NCI-H510A (cell line): ENCODE results near the gene SLC32A1.

Experiments
- DNase-seq: peaks from one replicate; lab custom pipeline; 2025; lab: John Stamatoyannopoulos, UW

The SLC32A1 gene, protein sequence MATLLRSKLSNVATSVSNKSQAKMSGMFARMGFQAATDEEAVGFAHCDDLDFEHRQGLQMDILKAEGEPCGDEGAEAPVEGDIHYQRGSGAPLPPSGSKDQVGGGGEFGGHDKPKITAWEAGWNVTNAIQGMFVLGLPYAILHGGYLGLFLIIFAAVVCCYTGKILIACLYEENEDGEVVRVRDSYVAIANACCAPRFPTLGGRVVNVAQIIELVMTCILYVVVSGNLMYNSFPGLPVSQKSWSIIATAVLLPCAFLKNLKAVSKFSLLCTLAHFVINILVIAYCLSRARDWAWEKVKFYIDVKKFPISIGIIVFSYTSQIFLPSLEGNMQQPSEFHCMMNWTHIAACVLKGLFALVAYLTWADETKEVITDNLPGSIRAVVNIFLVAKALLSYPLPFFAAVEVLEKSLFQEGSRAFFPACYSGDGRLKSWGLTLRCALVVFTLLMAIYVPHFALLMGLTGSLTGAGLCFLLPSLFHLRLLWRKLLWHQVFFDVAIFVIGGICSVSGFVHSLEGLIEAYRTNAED

DNA sequence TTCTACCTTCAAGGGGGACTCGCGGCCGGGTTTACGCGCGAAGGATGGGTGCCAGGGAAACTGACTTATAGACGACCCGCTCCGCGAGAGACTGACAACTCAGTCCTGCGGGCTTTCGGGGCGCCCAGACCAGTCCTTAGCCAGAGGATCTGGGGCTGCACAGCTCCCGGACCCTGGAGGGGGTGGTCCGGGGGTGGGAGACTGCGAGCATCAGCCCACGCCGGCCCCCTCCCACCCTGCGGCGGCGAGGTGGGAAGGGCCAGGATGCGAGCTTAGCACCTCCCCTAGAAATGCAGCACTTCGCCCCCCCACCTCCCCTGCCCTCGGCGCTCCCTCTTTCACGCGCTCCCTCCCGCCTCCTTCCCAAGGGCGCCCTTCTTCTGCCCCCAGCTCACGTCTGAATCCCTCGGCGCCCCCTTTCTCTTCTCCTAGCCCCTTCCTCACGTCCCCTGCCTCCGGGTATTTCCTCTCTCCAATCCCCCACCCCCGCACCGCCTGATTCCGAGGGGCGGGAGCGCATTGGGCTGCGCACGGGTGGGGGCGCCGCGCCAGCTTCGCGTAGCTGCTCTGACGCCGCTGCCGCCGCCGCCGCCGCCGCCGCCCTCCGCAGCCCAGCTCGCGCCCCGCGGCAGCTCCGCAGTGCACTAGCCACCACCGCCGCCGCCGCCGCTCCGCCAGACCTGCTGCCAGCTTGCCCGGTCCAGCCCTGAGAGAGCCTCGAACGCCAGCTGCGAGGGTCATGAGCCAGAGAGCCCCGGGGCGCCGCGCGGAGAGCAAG, at the start of gene SLC32A1:
TSS of gene SLC32A1 (plus strand) at position 639 of the 778 bp plus-strand sequence. CDS start 239 bp downstream, outside the sequence.
- no peak for DNase-seq

DNA sequence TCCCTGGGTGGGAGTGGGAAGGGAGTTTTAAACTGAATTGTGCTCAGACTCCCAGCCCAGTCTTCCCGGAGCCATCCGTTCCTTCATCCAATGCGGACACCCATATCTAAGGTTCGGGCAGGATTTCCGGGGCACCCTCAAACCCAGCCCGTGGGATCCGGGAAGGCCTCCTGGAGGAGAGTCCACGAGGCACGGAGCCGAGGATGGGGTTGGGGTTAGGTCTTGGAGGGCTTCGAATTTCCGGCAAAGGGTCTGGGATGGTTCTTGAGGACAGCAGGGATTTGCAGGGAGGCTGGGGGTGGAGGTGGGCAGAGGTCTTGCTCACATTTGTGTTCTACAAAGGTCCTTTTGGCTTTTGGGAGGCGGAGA, 49.5 kb upstream of the SLC32A1 start:
- DNase-seq = no peak

DNA sequence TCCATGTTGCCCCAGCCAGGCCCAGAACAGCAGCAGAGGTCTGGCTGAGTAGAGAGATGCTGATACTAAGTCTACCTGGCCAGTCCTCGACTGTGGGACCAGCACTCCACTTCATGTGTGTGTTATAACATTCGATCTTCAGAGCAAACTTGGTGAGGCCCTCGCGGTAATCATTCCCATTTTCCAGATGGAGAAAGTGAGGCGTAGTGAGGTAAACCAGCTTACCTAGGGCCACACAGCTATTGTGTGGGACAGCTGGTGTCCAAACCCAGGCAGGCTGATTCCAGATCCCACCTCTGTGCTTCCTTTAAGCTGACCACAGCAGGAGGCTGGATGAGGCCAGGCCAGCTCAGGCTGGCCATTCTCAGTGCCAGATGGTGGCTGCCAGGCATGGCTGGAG, 47.7 kb upstream of the SLC32A1 start:
- DNase-seq = no peak

DNA sequence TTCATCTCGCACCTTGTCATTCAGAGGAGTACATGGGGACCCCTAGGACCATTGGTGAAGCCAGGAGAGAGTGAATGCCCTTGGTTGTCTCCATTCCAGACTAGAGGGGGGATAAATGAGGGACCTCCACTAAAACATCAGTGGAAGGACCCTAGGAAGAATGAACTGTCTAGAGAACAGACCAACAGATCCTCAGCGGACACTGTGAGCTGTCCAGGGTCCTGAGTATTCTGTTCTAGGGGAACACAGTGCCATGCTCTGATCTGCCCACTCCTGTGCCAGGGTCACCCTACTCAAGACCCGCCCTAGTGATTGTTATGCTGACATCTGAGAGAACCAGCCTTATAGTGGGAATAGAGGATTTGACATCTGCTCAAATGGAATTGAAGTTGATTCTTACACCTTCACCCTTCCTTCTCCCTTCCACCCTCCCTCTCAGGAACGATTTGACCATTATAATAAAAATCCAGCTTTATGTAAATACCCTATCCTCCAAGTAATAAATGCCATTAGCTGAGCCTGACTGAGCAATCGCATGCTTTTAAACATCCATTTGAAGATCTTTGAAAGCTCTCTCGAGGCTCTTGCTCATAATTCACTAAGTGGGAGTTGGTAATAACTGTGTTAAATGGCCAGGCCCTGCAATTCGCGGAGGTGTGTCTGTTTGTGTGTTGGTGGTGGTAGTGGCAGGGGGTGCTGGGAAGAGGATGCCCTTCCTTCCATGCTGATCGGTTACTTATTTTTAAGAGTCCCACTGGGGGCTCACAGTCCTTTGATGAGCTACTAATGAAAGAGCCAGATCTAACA, 43.6 kb upstream of the SLC32A1 start:
- DNase-seq = no peak

DNA sequence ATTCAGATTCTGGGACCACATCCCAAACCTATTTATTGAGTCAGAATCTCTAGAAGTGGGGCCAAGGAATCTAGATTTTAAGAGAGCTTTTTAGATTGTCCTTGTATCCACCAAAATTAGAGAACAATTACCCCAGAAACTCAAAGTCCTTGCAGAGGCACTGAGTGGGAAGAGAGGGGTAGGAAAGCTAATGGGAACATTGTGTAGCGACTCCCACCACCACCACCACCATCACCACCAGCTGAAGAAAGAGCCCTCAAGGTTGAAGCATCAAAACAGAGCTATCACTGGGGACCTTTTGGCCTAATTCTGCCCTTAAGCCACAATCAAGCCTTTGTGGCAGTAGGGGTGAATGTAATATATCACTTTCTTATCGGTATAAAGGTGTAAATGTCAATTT, 39.0 kb upstream of the SLC32A1 start:
- no peak for DNase-seq

DNA sequence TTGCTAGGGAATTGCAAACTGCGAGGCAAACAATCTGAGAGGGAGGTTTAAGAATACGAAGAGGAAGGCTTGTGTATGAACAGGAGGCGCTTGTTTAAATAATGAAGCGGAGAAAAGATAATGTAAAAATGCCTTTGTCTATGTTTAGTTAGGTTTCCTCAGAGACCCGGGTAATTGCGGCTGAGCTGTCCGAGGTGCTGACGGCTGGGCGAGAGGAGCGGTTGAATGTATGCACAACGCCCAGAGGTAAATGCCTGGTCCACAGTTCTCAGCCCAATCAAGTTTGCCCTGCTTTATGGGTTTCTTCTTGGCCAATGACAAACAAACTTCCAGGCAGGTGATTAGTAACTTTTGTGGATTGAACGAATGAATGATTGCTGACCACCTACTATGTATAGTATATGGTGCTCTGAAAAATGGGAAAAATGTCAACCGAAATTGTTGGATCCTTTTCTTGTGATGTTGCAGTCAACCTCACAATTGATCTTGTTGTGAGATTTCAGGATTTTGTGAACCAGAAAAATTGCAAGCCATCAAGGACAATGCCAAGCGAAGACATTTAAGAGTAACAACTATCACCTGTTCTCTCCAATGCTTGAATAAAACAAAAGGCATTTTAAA, 38.3 kb upstream of the SLC32A1 start:
- DNase-seq = no peak

DNA sequence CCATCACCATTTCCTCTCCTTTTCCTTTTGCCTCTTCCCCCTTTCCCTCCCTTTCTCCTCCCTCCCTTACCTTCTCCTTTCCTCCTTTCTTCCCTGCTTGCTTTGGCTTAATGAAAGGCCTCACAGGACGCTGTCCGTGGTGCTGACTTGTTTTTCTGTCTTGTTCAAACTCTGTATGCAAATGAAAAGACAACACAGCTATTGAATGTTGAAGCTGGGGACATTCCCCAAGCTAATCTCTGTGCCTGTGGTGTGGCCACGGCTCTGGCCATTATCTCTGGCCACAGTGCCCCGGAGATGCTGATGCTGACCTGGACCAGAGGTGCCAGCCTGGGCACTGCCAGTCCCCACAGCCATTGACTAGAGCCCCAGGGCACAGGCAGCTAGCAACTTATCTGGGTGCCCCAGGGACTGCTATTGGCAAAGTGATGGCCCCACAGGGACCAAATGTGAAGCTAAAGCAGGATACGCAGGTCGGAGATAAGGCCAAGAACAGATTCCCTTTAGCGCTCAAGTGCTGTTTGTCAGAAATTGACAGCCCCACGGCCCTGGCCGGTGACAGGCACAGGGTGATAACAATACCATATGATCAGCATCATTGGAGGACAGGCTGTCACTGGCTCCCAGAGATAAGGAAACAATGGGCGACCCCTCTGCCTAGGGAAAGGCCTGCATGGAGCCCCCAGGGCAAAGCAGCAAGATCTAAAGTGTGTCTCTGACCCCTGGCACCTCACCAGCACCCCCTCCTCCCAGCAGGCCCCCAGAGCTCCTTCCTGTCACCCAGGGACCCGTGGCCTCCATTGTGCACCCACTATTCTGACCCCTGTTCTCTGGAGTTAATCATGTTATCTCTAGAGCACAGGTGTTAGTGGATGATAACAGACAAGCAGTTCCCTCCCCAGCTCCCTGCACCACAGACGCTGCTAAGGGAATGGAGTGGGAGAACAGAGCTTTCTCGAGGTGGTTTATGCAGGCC, 31.6 kb upstream of the SLC32A1 start:
- DNase-seq = no peak

DNA sequence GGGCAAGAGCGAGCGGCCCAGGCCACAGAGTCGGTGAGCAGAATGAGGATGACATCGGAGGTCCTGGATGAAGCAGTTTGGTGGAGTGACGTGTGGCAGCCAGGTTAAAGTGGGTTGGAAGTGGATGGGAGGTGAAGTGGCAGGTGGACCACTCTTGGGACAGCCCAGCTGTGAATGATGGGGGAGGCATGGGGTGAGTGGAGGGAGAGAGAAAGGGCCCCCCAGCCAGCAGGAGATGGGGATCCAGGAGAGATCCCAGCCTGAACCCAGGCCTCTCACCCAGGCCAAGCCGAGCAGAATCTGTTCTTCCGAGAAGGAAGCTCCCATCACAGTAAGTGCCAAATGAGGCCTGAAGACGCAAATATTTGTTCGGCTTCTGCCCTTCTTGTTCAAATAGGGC, 27.0 kb upstream of the SLC32A1 start:
- DNase-seq = no peak

DNA sequence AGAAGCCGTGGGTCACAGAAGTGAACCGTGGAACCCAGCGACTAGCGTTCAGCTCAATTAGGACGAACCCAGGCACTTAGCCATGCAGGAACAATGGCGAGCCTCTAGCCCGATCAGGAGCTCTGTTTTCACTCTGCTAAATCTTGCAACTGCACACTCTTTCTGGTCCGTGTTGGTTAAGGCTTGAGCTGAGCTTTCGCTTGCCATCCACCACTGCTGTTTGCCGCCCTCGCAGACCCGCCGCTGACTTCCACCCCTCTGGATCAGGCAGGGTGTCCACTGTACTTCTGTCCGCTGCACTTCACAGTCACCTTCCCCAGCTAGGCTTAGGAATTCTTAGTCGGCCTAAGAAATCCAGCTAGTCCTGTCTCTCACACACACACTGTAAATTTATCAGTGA, 25.7 kb upstream of the SLC32A1 start:
- DNase-seq = no peak

DNA sequence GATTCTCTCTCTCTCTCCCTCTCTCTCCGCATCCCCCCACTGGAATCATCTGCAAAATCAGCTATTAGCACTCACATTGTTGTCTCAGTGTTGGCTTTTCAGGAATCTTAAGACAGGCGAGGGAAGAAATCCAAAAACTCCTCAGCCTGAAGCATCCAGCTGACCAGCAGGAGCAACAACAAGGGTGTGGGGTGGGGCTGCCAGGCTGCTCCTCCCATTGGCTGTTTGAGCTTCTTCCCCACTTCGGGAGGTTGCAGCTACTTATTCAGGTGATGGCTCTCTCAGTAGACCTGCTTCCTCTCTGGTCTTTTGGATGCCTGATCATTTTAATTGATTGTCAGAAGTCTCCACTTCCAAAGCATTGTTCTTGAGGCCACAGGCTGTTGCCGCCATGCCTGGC, 24.1 kb upstream of the SLC32A1 start:
- no peak for DNase-seq

DNA sequence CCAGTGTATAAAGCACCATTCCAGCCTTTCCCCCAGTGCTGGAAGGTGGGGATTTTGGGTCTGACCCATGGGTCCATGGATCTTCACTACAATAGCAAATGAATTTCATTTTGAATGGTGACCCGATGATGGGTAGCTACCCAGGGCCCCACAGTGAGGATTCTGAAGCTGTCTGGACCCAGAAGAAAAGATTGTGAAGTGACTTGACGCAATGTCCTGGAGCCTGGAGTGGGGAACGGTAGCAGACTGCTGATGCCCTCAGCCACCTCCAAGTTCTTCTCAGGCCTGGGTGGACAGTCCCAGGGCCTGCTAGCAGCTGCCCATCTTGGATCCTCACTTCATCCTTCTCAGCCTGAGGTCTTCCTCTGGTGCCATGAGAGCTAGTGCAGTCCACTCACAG, 23.4 kb upstream of the SLC32A1 start:
- DNase-seq = no peak

DNA sequence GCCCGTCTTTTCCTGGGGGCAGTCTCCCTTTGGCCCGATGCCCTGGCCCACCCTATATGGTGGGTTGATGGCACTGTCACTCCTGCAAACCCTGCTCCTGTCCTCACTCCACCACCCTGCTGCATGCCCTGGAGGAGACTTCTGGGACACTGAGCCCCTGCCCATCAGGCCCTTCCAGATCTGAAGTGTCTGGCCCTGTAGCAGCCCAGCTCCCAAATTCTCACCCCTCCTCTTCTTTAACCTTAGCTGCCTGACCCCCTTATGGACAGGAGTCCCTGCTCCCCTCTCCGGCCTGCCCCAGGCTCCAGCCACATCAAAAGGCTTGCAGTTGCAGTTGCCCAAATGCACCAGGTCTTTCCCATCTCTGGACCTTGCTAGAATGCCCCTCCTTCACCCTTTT, 20.8 kb upstream of the SLC32A1 start:
- DNase-seq = no peak

DNA sequence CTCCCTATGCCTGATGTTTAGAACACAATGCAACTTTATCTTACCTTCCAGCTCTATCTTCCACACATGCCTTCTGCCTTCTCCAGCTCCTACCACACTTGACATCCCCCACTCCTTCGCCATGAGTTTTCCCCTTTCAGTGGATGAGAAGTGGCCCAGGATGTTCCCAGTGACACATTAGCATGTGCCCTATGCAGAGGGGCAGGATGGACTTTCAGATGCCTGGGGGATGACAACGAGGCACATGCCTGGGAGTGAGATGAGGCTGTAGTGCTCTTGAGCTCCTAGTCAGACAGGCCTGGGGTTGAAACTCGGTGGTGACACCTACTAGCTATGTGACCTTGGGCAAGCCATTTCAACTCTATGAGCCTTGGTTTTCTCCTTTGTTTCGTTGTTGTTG, 20.1 kb upstream of the SLC32A1 start:
- DNase-seq = no peak

DNA sequence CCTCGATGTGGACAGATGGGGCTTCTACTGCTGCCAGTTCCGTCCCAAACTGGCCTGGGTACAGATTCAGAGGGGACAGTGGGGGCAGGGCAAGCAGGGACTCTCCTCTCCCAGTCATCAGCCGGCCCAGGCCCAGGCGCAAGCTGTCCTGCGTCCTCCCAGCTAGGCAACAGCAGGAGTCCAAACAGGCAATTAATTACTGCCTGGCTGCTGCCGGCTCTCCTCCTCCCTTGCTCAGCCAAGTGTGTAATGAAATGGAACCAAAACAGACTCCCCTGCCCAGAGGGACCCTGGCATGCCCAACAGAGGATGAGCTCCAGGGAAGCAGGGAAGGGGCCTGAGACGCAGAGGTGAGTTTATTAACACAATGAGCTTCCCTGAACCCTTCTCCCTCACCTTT, 17.8 kb upstream of the SLC32A1 start:
- DNase-seq = no peak

DNA sequence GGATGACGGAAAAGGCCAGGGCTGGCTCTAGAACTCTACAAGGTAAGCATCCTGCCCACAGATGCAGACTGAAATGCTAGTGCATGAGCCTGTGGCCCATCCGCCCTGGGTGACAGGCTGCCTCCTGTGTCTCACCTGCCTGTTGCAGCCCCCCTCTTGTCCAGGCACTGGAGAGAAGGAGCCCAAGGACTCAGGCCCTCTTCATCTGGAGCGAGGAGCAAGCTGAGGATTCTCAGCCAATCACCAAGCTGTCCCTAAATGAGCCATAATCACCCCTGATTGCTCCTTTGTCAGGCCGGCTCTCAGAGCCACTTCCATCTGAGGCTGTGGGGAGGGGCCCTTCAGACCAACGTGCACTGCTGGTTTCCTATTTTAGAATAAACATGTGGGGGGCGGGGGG, 10.0 kb upstream of the SLC32A1 start:
- no peak for DNase-seq

DNA sequence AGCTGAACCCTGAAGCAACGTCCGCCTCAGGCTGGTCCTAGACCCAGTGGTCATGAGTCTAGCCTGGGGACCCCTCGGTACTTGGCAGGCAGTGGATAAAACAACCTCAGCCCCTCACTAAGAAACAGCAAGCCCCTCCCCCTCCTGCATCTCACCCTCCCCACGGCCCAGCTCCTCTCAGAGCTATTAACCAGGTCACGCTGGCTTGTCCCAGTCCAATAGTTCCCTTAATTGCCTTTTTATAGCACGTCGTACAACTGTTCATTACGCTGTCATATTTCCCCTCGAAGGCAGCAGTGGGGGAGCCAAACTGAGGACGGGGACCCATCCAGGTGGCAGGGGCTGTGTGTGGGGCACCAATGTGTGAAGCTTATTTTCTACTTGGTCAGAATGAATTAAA, 8.6 kb upstream of the SLC32A1 start:
- DNase-seq = no peak

DNA sequence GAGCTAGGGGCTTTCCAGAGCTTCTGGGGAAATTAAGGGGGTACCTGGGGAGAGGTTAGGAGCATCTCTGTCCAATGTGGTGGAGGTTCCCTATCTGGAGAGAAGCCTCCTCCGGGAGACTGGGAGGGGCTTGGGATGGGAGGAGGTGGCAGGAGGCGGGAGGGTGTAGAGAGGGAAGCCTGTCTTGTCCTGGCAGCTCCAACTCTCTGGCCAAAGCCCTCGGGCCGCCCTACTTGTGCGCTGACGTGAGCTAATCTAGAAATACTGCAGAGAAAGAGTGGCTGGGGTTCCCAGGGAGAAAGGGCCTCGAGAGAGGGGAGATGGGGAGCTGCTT, 1.6 kb upstream of the SLC32A1 start:
- no peak for DNase-seq

DNA sequence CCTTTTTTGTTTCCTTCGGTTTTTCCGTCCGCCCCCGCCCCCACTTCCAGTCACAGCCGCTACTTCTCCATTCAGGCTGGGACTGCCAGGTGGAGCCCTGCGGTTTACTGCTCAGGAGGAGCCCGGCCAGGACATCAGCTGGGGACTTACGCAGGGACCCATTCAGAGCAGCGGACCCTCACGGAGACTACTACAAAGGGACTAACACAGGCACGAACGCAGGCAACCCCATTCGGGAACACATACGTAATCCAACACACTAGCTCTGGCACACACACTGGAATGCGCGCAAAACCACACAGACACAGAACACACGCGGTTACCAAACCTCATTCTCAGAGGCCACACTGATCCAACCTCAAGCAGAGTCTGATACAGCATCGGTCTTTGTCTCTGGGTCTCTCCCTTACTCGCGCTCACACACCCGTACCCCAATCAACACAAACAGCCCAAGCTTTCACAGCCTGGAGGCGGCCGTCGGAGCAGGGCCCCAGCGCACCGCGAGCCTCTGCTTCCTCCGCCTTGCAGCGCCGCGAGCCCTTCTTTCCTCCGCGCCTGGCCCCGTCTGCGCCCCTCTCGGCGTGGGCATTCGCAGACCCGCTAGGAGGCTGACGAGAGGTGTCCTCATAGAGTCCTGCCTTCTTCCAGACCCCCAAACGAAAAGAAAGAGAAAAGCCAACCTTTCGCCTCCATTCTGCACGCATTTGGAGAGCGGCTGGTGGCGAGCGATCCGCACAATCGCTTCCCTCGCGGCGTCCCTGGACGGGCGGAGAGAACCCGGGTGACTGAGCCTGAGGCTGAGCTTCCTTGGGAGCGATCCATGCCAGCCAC, 1.1 kb upstream of the SLC32A1 start:
- no peak for DNase-seq

DNA sequence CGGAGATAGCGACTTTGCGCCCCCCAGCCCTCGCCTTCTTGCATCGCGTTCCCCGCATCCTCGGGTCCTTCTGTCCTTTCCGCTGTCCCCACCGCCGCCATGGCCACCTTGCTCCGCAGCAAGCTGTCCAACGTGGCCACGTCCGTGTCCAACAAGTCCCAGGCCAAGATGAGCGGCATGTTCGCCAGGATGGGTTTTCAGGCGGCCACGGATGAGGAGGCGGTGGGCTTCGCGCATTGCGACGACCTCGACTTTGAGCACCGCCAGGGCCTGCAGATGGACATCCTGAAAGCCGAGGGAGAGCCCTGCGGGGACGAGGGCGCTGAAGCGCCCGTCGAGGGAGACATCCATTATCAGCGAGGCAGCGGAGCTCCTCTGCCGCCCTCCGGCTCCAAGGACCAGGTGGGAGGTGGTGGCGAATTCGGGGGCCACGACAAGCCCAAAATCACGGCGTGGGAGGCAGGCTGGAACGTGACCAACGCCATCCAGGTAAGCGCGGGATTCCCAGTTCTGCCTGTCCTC, 401 bp downstream of the SLC32A1 start:
- no peak for DNase-seq
